ENCODE measurements around the gene HNF1A. TPM values are rescaled to one million over a fixed set of nuclear protein-coding genes. Genes with fewer than 3 reads are reported as not detected.

HNF1A gene
- total RNA-seq, 4 donors from 2014 or later, result not detected

GRCh38 chr12:120932956-120933526, 45.3 kb upstream of the HNF1A start:
- Histone ChIP-seq H3K27ac (no peak overlapping the region), H3K9me3 (no peaks in the 10 kb centered on the region), H3K4me1 (no peaks in the 10 kb centered on the region), H3K36me3 (no peaks in the 10 kb centered on the region), H3K27me3 (no peaks in the 10 kb centered on the region), H3K4me3 (no peak overlapping the region)
- DNase-seq (ENCODE audit: low spot score in 2 of 2), result no peak
- WGBS, 2 donors, result 66 to 76% methylated on average over 9 of the region's 9 CpGs
- TF ChIP-seq EP300 (IDR thresholded peaks at IDR 0.05) (no peak), POLR2A (IDR thresholded peaks at IDR 0.05) (no peak)
- TF ChIP-seq, protein P1, sequence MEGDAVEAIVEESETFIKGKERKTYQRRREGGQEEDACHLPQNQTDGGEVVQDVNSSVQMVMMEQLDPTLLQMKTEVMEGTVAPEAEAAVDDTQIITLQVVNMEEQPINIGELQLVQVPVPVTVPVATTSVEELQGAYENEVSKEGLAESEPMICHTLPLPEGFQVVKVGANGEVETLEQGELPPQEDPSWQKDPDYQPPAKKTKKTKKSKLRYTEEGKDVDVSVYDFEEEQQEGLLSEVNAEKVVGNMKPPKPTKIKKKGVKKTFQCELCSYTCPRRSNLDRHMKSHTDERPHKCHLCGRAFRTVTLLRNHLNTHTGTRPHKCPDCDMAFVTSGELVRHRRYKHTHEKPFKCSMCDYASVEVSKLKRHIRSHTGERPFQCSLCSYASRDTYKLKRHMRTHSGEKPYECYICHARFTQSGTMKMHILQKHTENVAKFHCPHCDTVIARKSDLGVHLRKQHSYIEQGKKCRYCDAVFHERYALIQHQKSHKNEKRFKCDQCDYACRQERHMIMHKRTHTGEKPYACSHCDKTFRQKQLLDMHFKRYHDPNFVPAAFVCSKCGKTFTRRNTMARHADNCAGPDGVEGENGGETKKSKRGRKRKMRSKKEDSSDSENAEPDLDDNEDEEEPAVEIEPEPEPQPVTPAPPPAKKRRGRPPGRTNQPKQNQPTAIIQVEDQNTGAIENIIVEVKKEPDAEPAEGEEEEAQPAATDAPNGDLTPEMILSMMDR (IDR thresholded peaks at IDR 0.05), result no peak

DNA sequence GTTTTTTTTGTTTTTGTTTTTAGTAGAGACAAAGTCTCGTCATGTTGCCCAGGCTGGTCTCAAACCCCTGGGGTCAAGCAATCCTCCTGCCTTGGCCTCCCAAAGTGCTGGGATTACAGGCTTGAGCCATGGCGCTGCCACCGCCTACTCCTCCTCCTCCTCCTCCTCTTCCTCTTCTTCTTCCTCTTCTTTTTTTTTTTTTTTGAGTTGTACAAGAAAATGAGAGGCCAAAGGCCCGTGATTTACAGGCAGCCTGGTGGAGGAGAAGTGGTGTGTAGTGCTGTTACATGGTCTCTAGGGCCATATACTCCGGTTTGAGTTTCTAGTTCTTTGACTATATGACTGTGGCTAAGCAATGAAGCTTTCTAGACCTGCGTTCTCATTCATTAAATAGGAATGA, 44.6 kb upstream of the HNF1A start:
- no peak for DNase-seq (ENCODE audit: low spot score in 2 of 2)
- Histone ChIP-seq H3K9me3 (no peaks in the 10 kb centered on the region), H3K4me1 (no peaks in the 10 kb centered on the region), H3K36me3 (no peaks in the 10 kb centered on the region), H3K27ac (no peak overlapping the region), H3K4me3 (no peak overlapping the region), H3K27me3 (no peaks in the 10 kb centered on the region)
- 73 to 76% methylated on average over 6 of the region's 6 CpGs for WGBS, 2 donors
- TF ChIP-seq, protein P1 (IDR thresholded peaks at IDR 0.05), result no peak
- TF ChIP-seq POLR2A (IDR thresholded peaks at IDR 0.05) (no peak), EP300 (IDR thresholded peaks at IDR 0.05) (no peak)

DNA sequence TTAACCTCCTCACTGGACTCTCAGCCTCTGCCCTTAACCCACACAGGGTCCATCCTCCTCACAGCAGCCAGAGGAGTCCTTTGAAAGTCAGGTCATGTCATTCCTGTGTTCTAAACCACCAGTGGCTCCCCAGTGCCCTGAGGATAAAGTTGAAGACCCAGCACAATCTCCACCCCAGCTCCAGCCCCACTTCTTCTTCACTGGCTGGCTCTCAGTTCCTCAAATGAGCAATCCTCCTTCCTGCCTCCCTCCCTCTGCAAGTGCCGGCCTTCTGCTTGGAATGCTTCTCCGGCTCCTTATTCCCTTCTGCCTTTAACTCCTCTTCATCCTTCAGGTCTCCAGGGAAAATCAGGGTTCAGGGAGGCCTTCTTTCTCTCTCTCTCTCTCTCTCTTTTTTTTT, 42.1 kb upstream of the HNF1A start:
- Histone ChIP-seq H3K27ac (peak overlapping the region in 2 of 4 donors; percentile 20 to 28), H3K36me3 (no peaks in the 10 kb centered on the region), H3K9me3 (no peaks in the 10 kb centered on the region), H3K4me1 (no peaks in the 10 kb centered on the region), H3K27me3 (no peaks in the 10 kb centered on the region), H3K4me3 (no peak overlapping the region)
- WGBS, 2 donors, result 39 to 49% methylated on average over 2 of the region's 2 CpGs
- TF ChIP-seq, protein P1 (IDR thresholded peaks at IDR 0.05), result no peak
- TF ChIP-seq POLR2A (IDR thresholded peaks at IDR 0.05), result no peak
- no peak for TF ChIP-seq EP300 (IDR thresholded peaks at IDR 0.05)
- peak in 1 of 2 donors; percentile 14 for DNase-seq (ENCODE audit: low spot score in 2 of 2)

GRCh38 chr12:120938496-120938895, 39.8 kb upstream of the HNF1A start:
- Histone ChIP-seq H3K4me3 (no peak overlapping the region), H3K4me1 (no peaks in the 10 kb centered on the region), H3K36me3 (no peaks in the 10 kb centered on the region), H3K9me3 (no peaks in the 10 kb centered on the region), H3K27me3 (no peaks in the 10 kb centered on the region), H3K27ac (no peak overlapping the region)
- no peak for DNase-seq (ENCODE audit: low spot score in 2 of 2)
- WGBS, 2 donors, result 65 to 91% methylated on average over 3 of the region's 3 CpGs
- TF ChIP-seq POLR2A (IDR thresholded peaks at IDR 0.05), result no peak
- TF ChIP-seq EP300 (IDR thresholded peaks at IDR 0.05), result no peak
- TF ChIP-seq, protein P1 (IDR thresholded peaks at IDR 0.05), result no peak

DNA sequence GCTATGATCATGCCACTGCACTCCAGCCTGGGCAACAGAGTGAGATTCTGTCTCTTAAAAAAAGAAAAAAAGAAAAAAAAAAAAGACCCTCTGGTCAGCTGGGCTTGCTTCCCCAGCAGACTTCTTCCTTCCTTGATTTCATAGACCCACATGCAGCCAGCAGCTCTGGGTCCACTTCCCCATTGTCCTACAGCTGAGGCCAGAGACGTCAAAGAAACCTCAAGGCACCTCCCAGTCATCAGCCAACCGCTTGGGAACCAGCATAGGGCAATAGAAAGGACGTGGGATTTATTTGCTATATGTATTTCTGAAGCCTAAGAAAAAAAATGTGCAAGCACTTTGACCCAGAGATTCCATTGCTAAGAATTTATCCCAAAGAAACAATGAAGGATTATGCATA, 38.8 kb upstream of the HNF1A start:
- H3K27ac ChIP-seq, result no peak overlapping the region

More for the DNA sequence above, 38.8 kb upstream of the HNF1A start:
- H3K9me3 ChIP-seq, result no peaks in the 10 kb centered on the region
- H3K36me3 ChIP-seq, result no peaks in the 10 kb centered on the region
- no peaks in the 10 kb centered on the region for H3K4me1 ChIP-seq
- 7 to 11% methylated on average over 3 of the region's 3 CpGs for WGBS, 2 donors
- H3K27me3 ChIP-seq, result no peaks in the 10 kb centered on the region
- DNase-seq (ENCODE audit: low spot score in 2 of 2), result peak in 1 of 2 donors; percentile 33
- no peak overlapping the region for H3K4me3 ChIP-seq
- TF ChIP-seq POLR2A (IDR thresholded peaks at IDR 0.05) (no peak), EP300 (IDR thresholded peaks at IDR 0.05) (peak; percentile 30 to 36)
